ENCODE data around the gene SDHA.
"Not testable (repeated sequence)": the region's sequence is repeated elsewhere in the genome, so short reads cannot be mapped to it uniquely, and the experiment has no call there.

Gene SDHA

GRCh38 chr5:186091-187041, 31.8 kb upstream of the SDHA start:
- no peak for DNase-seq (ENCODE audit: low read depth in 2 of 2)

- no peak for DNase-seq (ENCODE audit: low read depth in 2 of 2)
Measured at GRCh38 chr5:187042-187431, 31.1 kb upstream of the SDHA start.

- DNase-seq (ENCODE audit: low read depth in 2 of 2): no peak
Measured at GRCh38 chr5:187617-188451, 30.3 kb upstream of the SDHA start.

GRCh38 chr5:188488-189481, 29.3 kb upstream of the SDHA start:
- peak; percentile 74 to 85 for DNase-seq (ENCODE audit: low read depth in 2 of 2)

GRCh38 chr5:189486-189885, 28.6 kb upstream of the SDHA start:
- no peak for DNase-seq (ENCODE audit: low read depth in 2 of 2)

GRCh38 chr5:189976-190365, 28.1 kb upstream of the SDHA start:
- no peak for DNase-seq (ENCODE audit: low read depth in 2 of 2)

- DNase-seq (ENCODE audit: low read depth in 2 of 2): no peak
Measured at GRCh38 chr5:190366-191035, 27.6 kb upstream of the SDHA start.

GRCh38 chr5:191036-191948, 26.8 kb upstream of the SDHA start, which contains the start of gene LRRC14B:
LRRC14B (plus strand) TSS chr5:191495; CDS start chr5:191539, 44 bp downstream.
- DNase-seq (ENCODE audit: low read depth in 2 of 2): no peak

GRCh38 chr5:191949-192690, 26.0 kb upstream of the SDHA start:
- DNase-seq (ENCODE audit: low read depth in 2 of 2): no peak

- DNase-seq (ENCODE audit: low read depth in 2 of 2): no peak
Measured at GRCh38 chr5:192691-192969, 25.5 kb upstream of the SDHA start.

GRCh38 chr5:192970-193831, 24.9 kb upstream of the SDHA start:
- DNase-seq (ENCODE audit: low read depth in 2 of 2): no peak

- DNase-seq (ENCODE audit: low read depth in 2 of 2): no peak
Measured at GRCh38 chr5:194102-194501, 24.0 kb upstream of the SDHA start.

GRCh38 chr5:194603-195209, 23.4 kb upstream of the SDHA start:
- DNase-seq (ENCODE audit: low read depth in 2 of 2): no peak

- DNase-seq (ENCODE audit: low read depth in 2 of 2): no peak
Measured at GRCh38 chr5:195401-196160, 22.5 kb upstream of the SDHA start.

- no peak for DNase-seq (ENCODE audit: low read depth in 2 of 2)
Measured at GRCh38 chr5:196350-196749, 21.8 kb upstream of the SDHA start.

GRCh38 chr5:197031-197430, 21.1 kb upstream of the SDHA start:
- not testable (repeated sequence) for DNase-seq (ENCODE audit: low read depth in 2 of 2)

- no peak for DNase-seq (ENCODE audit: low read depth in 2 of 2)
Measured at GRCh38 chr5:197892-198489, 20.1 kb upstream of the SDHA start.

All from stimulated activated CD8-positive, alpha-beta memory T cell treated with anti-CD3 and anti-CD28 coated beads, Interleukin-2, amount 100 ng/mL, for 48 hours (primary cell).